Measurements from ENCODE around the gene NPM3.

DNA sequence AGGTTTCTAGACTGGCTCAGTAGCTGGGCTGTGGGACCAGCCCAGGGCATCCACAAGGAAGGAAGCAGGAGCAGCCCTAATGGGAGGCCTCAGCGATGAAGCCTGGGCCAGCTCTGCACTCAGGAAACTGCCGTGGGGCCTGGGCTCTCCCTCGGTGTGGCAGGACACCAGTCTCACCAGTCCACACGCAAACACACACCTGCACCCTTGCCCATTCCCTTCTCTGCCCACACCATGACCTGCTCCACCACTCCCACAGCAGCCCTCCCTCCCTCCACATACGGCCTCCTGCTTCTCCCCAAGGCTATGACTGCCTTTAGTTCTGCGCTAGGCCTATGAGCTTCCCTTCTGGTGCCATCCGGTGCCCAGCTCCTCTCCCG is 14.5 kb downstream of the NPM3 start:
- no peak for TF ChIP-seq EZH2phosphoT487 (IDR thresholded peaks at IDR 0.05; ENCODE audit: insufficient read depth, low read depth)
- TF ChIP-seq EZH2 (IDR thresholded peaks at IDR 0.05; ENCODE audit: insufficient read depth, poor library complexity, severe bottlenecking): no peak

All from GM23248 (cell line).